Right hindlimb (tissue), 1 donor: ENCODE measurements around the gene TNS2.

Source experiments
- DNase-seq: peaks from one replicate; pipeline ENCODE4 v3.0.0-alpha.2; 2018

The TNS2 gene

GRCh38 chr12:53068811-53069585, 19.1 kb downstream of the TNS2 start:
- DNase-seq: peak; percentile 37

GRCh38 chr12:53069621-53070410, 20.0 kb downstream of the TNS2 start:
- DNase-seq: peak; percentile 84

- DNase-seq: peak; percentile 43
These were observed 21.1 kb downstream of the TNS2 start for GRCh38 chr12:53070877-53071492.

GRCh38 chr12:53071591-53072551, 22.0 kb downstream of the TNS2 start:
- DNase-seq: peak; percentile 92

GRCh38 chr12:53073881-53074280, 24.0 kb downstream of the TNS2 start:
- DNase-seq: peak; percentile 64

GRCh38 chr12:53074283-53074998, 24.6 kb downstream of the TNS2 start:
- DNase-seq: no peak

- DNase-seq: no peak
These were observed 25.1 kb downstream of the TNS2 start for GRCh38 chr12:53074999-53075370.

- DNase-seq: no peak
These were observed 26.6 kb downstream of the TNS2 start for GRCh38 chr12:53076461-53076860.

GRCh38 chr12:53077030-53077429, 27.2 kb downstream of the TNS2 start:
- peak; percentile 8 for DNase-seq

- DNase-seq: no peak
These were observed 28.8 kb downstream of the TNS2 start for GRCh38 chr12:53078425-53079225.

- peak; percentile 99 for DNase-seq
These were observed 29.6 kb downstream of the TNS2 start, which contains the start of gene SPRYD3 for GRCh38 chr12:53079226-53080117. Gene SPRYD3, minus strand, starts transcription at chr12:53079390. Its CDS starts 57 bp downstream, at chr12:53079333.

GRCh38 chr12:53082637-53083175, 32.8 kb downstream of the TNS2 start:
- no peak for DNase-seq

- DNase-seq: no peak
These were observed 36.5 kb downstream of the TNS2 start for GRCh38 chr12:53086361-53086760.

- DNase-seq: no peak
These were observed 40.2 kb downstream of the TNS2 start for GRCh38 chr12:53090105-53090504.

GRCh38 chr12:53090554-53090953, 40.7 kb downstream of the TNS2 start:
- no peak for DNase-seq

GRCh38 chr12:53091756-53092155, 41.9 kb downstream of the TNS2 start:
- DNase-seq: no peak

GRCh38 chr12:53093777-53094393, 44.0 kb downstream of the TNS2 start:
- no peak for DNase-seq

- DNase-seq: no peak
These were observed 44.5 kb downstream of the TNS2 start for GRCh38 chr12:53094394-53094787.
